ENCODE measurements around the gene VAV1.

DNA sequence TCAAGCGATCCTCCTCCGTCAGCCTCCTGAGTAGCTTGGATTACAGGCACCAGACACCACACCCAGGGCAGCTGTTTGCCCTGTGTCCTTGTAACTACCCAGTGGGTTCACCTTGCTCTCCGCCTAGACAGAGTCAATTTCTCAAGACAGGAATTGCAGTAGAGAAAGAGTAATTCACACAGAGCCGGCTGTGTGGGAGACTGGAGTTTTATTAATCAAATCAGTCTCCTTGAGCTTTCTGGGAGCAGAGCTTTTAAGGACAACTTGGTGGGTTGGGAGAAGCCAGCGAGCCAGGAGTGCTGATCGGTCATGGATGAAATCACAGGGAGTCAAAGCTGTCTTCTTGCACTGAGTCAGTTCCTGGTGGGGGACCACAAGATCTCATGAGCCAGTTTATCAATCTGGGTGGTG, 94.2 kb downstream of the VAV1 start:
- TF ChIP-seq CTCF (IDR thresholded peaks at IDR 0.05; ENCODE audit: low read depth, low read length), result no peak
- TF ChIP-seq, protein P1, sequence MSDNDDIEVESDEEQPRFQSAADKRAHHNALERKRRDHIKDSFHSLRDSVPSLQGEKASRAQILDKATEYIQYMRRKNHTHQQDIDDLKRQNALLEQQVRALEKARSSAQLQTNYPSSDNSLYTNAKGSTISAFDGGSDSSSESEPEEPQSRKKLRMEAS (IDR thresholded peaks at IDR 0.05; ENCODE audit: low read depth, low read length), result no peak
- TF ChIP-seq POLR2A (IDR thresholded peaks at IDR 0.05; ENCODE audit: extremely low read depth, insufficient read length), result no peak
